22Rv1 (cell line): ENCODE results near the gene IFT122.

Source experiments
- ZFX ChIP-seq: fragments of 450-650 bp; IDR thresholded peaks from 2 replicates; pipeline ENCODE4 v1.6.1; 2017; ENCODE audit warnings: antibody characterized with exemption, borderline replicate concordance
- TF ChIP-seq, protein P1 (sequence below): fragments of 450-650 bp; IDR thresholded peaks from 2 replicates; pipeline ENCODE4 v1.5.1; 2017; ENCODE audit warnings: mild to moderate bottlenecking

GRCh38 chr3:129461022-129461421 lies 21.0 kb downstream of the IFT122 start:
- TF ChIP-seq, protein P1, sequence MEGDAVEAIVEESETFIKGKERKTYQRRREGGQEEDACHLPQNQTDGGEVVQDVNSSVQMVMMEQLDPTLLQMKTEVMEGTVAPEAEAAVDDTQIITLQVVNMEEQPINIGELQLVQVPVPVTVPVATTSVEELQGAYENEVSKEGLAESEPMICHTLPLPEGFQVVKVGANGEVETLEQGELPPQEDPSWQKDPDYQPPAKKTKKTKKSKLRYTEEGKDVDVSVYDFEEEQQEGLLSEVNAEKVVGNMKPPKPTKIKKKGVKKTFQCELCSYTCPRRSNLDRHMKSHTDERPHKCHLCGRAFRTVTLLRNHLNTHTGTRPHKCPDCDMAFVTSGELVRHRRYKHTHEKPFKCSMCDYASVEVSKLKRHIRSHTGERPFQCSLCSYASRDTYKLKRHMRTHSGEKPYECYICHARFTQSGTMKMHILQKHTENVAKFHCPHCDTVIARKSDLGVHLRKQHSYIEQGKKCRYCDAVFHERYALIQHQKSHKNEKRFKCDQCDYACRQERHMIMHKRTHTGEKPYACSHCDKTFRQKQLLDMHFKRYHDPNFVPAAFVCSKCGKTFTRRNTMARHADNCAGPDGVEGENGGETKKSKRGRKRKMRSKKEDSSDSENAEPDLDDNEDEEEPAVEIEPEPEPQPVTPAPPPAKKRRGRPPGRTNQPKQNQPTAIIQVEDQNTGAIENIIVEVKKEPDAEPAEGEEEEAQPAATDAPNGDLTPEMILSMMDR, result no peak
- no peak for TF ChIP-seq ZFX
